H9 (cell line): ENCODE results near the gene ADGRG7. TPM values are rescaled to one million over a fixed set of nuclear protein-coding genes. Genes with fewer than 3 reads are reported as not detected.

Experiments
- DNase-seq: peaks from one replicate; pipeline ENCODE4 v3.0.0-alpha.2; 2017
- H2AFZ ChIP-seq: one replicate; pipeline ENCODE4 v1.6.1; 2013; ENCODE audit warnings: mild to moderate bottlenecking, low read length, control low read depth, moderate library complexity
- H2AK5ac ChIP-seq: 2 replicates; pipeline ENCODE4 v1.6.1; 2013; ENCODE audit warnings: low read length, control low read depth, mixed read lengths; ENCODE audit not compliant: insufficient read length
- H2BK120ac ChIP-seq: one replicate; pipeline ENCODE4 v1.6.1; 2013; ENCODE audit warnings: low read depth, mild to moderate bottlenecking, low read length, control low read depth, inconsistent platforms; ENCODE audit not compliant: poor library complexity, severe bottlenecking
- H2BK12ac ChIP-seq: 2 replicates; pipeline ENCODE4 v1.6.1; 2013; ENCODE audit warnings: low read length, control low read depth, mixed read lengths, low read depth; ENCODE audit not compliant: insufficient read length
- H2BK15ac ChIP-seq: 2 replicates; pipeline ENCODE4 v1.6.1; 2013; ENCODE audit warnings: low read depth, low read length, control low read depth
- H2BK20ac ChIP-seq: one replicate; pipeline ENCODE4 v1.6.1; 2013; ENCODE audit warnings: low read depth, mild to moderate bottlenecking, low read length, control low read depth, inconsistent platforms; ENCODE audit not compliant: poor library complexity, severe bottlenecking
- H2BK5ac ChIP-seq: 2 replicates; pipeline ENCODE4 v1.6.1; 2013; ENCODE audit warnings: low read length, control low read depth, mixed read lengths; ENCODE audit not compliant: insufficient read length
- H3K14ac ChIP-seq: 2 replicates; pipeline ENCODE4 v1.6.1; 2013; ENCODE audit warnings: low read length, control low read depth; ENCODE audit not compliant: insufficient read depth
- H3K18ac ChIP-seq: 2 replicates; pipeline ENCODE4 v1.6.1; 2013; ENCODE audit warnings: low read depth, mild to moderate bottlenecking, mixed read lengths, low read length, control low read depth; ENCODE audit not compliant: insufficient read length
- H3K23ac ChIP-seq: 2 replicates; pipeline ENCODE4 v1.6.1; 2013; ENCODE audit warnings: low read length, control low read depth, mixed read lengths, low read depth; ENCODE audit not compliant: insufficient read length
- H3K23me2 ChIP-seq: 2 replicates; pipeline ENCODE4 v1.6.1; 2013; ENCODE audit warnings: low read depth, mild to moderate bottlenecking, mixed read lengths, low read length, control low read depth; ENCODE audit not compliant: insufficient read length, poor library complexity, severe bottlenecking
- H3K27ac ChIP-seq: 2 replicates; pipeline ENCODE4 v1.5.1; 2013; ENCODE audit warnings: low read length, control low read depth, mixed read lengths, low read depth; ENCODE audit not compliant: insufficient read length
- H3K27me3 ChIP-seq: 2 replicates; pipeline ENCODE4 v1.6.1; 2013; ENCODE audit warnings: low read length, control low read depth, inconsistent platforms; ENCODE audit not compliant: insufficient read depth
- H3K4ac ChIP-seq: 2 replicates; pipeline ENCODE4 v1.6.1; 2013; ENCODE audit warnings: low read depth, mild to moderate bottlenecking, control low read depth, inconsistent platforms, low read length, moderate library complexity
- H3K4me1 ChIP-seq: 2 replicates; pipeline ENCODE4 v1.6.1; 2013; ENCODE audit warnings: low read length, control low read depth, inconsistent platforms; ENCODE audit not compliant: insufficient read depth
- H3K4me2 ChIP-seq: 2 replicates; pipeline ENCODE4 v1.6.1; 2013; ENCODE audit warnings: low read length, control low read depth, mixed read lengths; ENCODE audit not compliant: insufficient read length, insufficient read depth
- H3K56ac ChIP-seq: 2 replicates; pipeline ENCODE4 v1.6.1; 2013; ENCODE audit warnings: low read depth, mild to moderate bottlenecking, mixed read lengths, low read length, control low read depth; ENCODE audit not compliant: insufficient read length
- H3K79me1 ChIP-seq: 2 replicates; pipeline ENCODE4 v1.6.1; 2013; ENCODE audit warnings: low read depth, mild to moderate bottlenecking, moderate library complexity, low read length, control low read depth, inconsistent platforms; ENCODE audit not compliant: insufficient read depth, poor library complexity, severe bottlenecking
- H3K79me2 ChIP-seq: 2 replicates; pipeline ENCODE4 v1.6.1; 2013; ENCODE audit warnings: low read length, control low read depth, inconsistent platforms; ENCODE audit not compliant: insufficient read depth
- H3K9ac ChIP-seq: 2 replicates; pipeline ENCODE4 v1.6.1; 2013; ENCODE audit warnings: low read length, control low read depth, mixed read lengths; ENCODE audit not compliant: insufficient read length; ENCODE audit errors: extremely low read depth
- H3K9me3 ChIP-seq: one replicate; pipeline ENCODE4 v1.6.1; 2013; ENCODE audit warnings: low read depth, low read length, inconsistent platforms; ENCODE audit not compliant: control insufficient read depth
- H3T11ph ChIP-seq: one replicate; pipeline ENCODE4 v1.6.1; 2013; ENCODE audit warnings: mild to moderate bottlenecking, low read length, control low read depth, inconsistent platforms
- H4K20me1 ChIP-seq: one replicate; pipeline ENCODE4 v1.6.1; 2013; ENCODE audit not compliant: control insufficient read depth, insufficient read length, insufficient read depth
- H4K5ac ChIP-seq: 2 replicates; pipeline ENCODE4 v1.6.1; 2013; ENCODE audit warnings: low read depth, mild to moderate bottlenecking, mixed read lengths, low read length, control low read depth; ENCODE audit not compliant: insufficient read length
- H4K8ac ChIP-seq: replicated peaks from 2 replicates; pipeline ENCODE4 v1.6.1; 2013; ENCODE audit warnings: low read length, control low read depth, mixed read lengths, low read depth; ENCODE audit not compliant: insufficient read length
- H4K91ac ChIP-seq: 2 replicates; pipeline ENCODE4 v1.6.1; 2013; ENCODE audit warnings: low read depth, mild to moderate bottlenecking, moderate library complexity, mixed read lengths, low read length, control low read depth; ENCODE audit not compliant: insufficient read length
- H3K27ac Mint-ChIP-seq, 3 experiments: 2 replicates in 2 of 3; 3 replicates in 1 of 3; pipeline ENCODE4 v1.8.0; 2020 to 2021; ENCODE audit warnings: mixed read lengths in 3 of 3, mild to moderate bottlenecking in 1 of 3, moderate library complexity in 1 of 3
- H3K27me3 Mint-ChIP-seq: 2 replicates; pipeline ENCODE4 v1.8.0; 2021; ENCODE audit warnings: low read depth, mild to moderate bottlenecking, moderate library complexity, mixed read lengths
- H3K36me3 Mint-ChIP-seq, 3 experiments: 2 replicates in 2 of 3; 3 replicates in 1 of 3; pipeline ENCODE4 v1.8.0; 2020 to 2021; ENCODE audit warnings: low read depth in 3 of 3, mixed read lengths in 3 of 3; ENCODE audit not compliant: insufficient read depth in 1 of 3
- H3K4me1 Mint-ChIP-seq, 2 experiments: 2 replicates each; pipeline ENCODE4 v1.8.0; 2020; ENCODE audit warnings: mixed read lengths in 2 of 2
- H3K4me3 Mint-ChIP-seq, 2 experiments: 2 replicates in 1 of 2; 3 replicates in 1 of 2; pipeline ENCODE4 v1.8.0; 2020 to 2021; ENCODE audit warnings: mild to moderate bottlenecking in 2 of 2, mixed read lengths in 2 of 2, moderate library complexity in 1 of 2
- H3K9me3 Mint-ChIP-seq, 2 experiments: 2 replicates in 1 of 2; 3 replicates in 1 of 2; pipeline ENCODE4 v1.8.0; 2020; ENCODE audit warnings: mild to moderate bottlenecking in 2 of 2, mixed read lengths in 2 of 2, moderate library complexity in 1 of 2
- WGBS: extraction: QIAGEN DNeasy Blood & Tissue Kit; methylation state at CpG from one replicate; pipeline ENCODE4 v1.1.7; 2013; ENCODE audit warnings: missing lambda C conversion rate, low lambda C conversion rate, mixed read lengths; ENCODE audit not compliant: insufficient read length; ENCODE audit errors: extremely low coverage; 5-methylcytosine and 5-hydroxymethylcytosine counted together
- total RNA-seq: library from RNA; stranded (reverse); gene quantifications from 2 replicates; pipeline ENCODE4 v1.2.1, GENCODE V29; 2021
- TF ChIP-seq, protein P1 (sequence below): fragments of 200-600 bp; sonication (generic); conservative IDR thresholded peaks from 3 replicates; pipeline ENCODE4 v1.8.0; 2021; ENCODE audit warnings: antibody characterized with exemption, mild to moderate bottlenecking

Gene ADGRG7
- total RNA-seq, 1 experiment from 2014 or later = not detected

DNA sequence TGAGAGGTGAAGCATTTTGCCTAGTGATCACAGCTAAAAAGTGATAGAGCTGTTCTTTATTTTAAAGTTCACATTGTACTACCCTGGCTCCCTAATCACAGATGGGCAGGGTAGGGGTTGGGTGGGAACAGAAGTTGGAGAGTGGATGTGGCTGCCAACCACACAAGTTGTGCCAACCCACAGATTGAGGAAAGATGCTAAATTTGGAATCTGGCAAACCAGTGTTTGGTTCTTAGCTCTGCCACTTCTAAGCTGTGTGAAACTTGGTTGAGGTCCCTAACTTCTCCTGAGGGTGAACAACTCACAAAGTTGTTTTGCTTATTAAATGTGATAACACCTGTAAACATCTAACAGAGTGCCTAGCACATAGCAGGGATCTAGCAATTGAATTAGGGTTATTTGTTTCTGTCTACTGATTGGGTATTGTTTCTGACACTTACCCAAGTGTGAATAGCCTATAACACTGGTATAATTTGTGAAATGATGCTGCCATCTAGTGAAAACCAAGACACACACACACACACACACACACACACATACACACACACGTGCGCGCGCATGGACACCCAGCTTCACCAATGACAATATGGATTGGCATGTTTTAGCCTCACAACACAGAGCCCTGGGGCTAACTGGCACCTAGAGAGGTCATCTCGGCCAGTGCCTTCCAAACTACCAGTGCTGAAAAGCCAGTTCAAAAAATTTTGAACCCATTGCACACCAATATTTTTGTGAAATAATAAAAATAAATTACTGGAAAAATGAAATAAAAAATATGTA is 25.3 kb downstream of the ADGRG7 start:
- H3K23me2 ChIP-seq = no peaks in the 10 kb centered on the region
- no peaks in the 10 kb centered on the region for H3K27me3 Mint-ChIP-seq
- H2AFZ ChIP-seq = no peak overlapping the region
- H3K4me3 Mint-ChIP-seq = no peak overlapping the region
- no peaks in the 10 kb centered on the region for H3K27me3 ChIP-seq
- no peak overlapping the region for H3K18ac ChIP-seq
- WGBS = no CpG with 5 or more reads among the region's 5 CpGs
- TF ChIP-seq, protein P1, sequence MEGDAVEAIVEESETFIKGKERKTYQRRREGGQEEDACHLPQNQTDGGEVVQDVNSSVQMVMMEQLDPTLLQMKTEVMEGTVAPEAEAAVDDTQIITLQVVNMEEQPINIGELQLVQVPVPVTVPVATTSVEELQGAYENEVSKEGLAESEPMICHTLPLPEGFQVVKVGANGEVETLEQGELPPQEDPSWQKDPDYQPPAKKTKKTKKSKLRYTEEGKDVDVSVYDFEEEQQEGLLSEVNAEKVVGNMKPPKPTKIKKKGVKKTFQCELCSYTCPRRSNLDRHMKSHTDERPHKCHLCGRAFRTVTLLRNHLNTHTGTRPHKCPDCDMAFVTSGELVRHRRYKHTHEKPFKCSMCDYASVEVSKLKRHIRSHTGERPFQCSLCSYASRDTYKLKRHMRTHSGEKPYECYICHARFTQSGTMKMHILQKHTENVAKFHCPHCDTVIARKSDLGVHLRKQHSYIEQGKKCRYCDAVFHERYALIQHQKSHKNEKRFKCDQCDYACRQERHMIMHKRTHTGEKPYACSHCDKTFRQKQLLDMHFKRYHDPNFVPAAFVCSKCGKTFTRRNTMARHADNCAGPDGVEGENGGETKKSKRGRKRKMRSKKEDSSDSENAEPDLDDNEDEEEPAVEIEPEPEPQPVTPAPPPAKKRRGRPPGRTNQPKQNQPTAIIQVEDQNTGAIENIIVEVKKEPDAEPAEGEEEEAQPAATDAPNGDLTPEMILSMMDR = no peak
- H3K9me3 Mint-ChIP-seq = no peaks in the 10 kb centered on the region; a peak in 1 of 5 replicates
- H4K91ac ChIP-seq = no peak overlapping the region
- no peak overlapping the region for H2BK120ac ChIP-seq
- H2BK5ac ChIP-seq = no peak overlapping the region
- no peak overlapping the region for H4K5ac ChIP-seq
- no peak overlapping the region for H4K8ac ChIP-seq
- H3K27ac Mint-ChIP-seq = no peak overlapping the region
- no peak overlapping the region for H2BK20ac ChIP-seq
- H4K20me1 ChIP-seq = no peaks in the 10 kb centered on the region
- no peak overlapping the region for H3K56ac ChIP-seq
- H3K4me1 Mint-ChIP-seq = peaks cover 11 to 12% of the 10 kb centered on the region in 2 experiments
- no peak overlapping the region for H2BK15ac ChIP-seq
- H3K79me1 ChIP-seq = no peaks in the 10 kb centered on the region
- no peak overlapping the region for H3K23ac ChIP-seq
- H3K4me2 ChIP-seq = no peak overlapping the region
- H3K36me3 Mint-ChIP-seq = no peaks in the 10 kb centered on the region
- H3T11ph ChIP-seq = no peak overlapping the region
- H3K9me3 ChIP-seq = no peaks in the 10 kb centered on the region
- no peak overlapping the region for H3K27ac ChIP-seq
- peaks cover 4% of the 10 kb centered on the region; the same call in 1 of the 2 replicates for H3K4me1 ChIP-seq
- H3K79me2 ChIP-seq = no peaks in the 10 kb centered on the region
- no peak overlapping the region for H2AK5ac ChIP-seq
- no peak overlapping the region for H3K4ac ChIP-seq
- no peak overlapping the region for H3K9ac ChIP-seq
- H3K14ac ChIP-seq = no peak overlapping the region
- no peak for DNase-seq
- no peak overlapping the region for H2BK12ac ChIP-seq
